Measurements from ENCODE around the gene SF3B2.
A peak's percentile ranks its signal among the peaks of the same experiment; 100 is the strongest.

Gene SF3B2

DNA sequence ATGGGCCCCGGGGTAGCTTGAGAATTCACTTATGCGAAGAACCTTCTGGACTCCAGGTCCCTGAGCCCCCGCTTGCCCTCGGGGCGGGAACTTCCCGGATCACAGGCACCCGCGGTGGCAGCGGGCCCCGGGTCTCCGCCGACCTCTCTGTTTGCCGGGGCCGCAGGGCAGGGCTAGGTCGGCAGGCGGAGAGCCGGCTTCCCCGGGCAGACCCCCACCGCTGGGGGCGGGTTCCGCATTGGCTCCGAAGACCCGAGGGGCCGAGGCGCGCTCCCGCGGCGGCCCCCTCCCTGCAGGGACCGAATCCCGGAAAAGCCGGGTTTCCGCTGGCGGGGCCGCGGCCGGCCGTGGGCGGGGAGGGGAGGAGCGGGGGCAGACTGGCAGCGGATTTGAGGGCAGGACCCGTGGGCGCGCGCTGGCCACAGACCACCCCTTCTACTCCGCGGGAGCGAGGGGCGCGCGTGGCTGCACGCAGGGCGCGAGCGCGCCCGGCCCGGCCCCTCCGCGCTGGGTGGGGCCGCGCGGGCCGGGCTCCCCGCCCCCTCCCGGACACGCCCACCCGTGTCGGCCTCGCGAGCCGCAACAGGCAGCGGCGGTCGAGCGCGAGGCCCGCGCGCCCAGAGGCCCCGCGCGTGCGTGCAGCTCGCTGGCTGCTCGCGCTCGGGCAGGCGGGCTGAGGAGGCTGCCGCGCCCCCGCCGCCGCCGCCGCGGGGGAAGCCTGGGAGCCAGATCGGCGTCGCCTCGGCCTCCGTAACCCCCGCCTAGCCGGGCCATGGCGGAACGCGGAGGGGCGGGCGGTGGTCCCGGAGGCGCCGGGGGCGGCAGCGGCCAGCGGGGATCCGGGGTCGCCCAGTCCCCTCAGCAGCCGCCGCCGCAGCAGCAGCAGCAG, 17.8 kb downstream of the SF3B2 start, which contains the start of gene PACS1:
PACS1 (plus strand) TSS at position 558 of the 889 bp plus-strand sequence; CDS start at position 773, 215 bp downstream.
- TF ChIP-seq, protein P1, sequence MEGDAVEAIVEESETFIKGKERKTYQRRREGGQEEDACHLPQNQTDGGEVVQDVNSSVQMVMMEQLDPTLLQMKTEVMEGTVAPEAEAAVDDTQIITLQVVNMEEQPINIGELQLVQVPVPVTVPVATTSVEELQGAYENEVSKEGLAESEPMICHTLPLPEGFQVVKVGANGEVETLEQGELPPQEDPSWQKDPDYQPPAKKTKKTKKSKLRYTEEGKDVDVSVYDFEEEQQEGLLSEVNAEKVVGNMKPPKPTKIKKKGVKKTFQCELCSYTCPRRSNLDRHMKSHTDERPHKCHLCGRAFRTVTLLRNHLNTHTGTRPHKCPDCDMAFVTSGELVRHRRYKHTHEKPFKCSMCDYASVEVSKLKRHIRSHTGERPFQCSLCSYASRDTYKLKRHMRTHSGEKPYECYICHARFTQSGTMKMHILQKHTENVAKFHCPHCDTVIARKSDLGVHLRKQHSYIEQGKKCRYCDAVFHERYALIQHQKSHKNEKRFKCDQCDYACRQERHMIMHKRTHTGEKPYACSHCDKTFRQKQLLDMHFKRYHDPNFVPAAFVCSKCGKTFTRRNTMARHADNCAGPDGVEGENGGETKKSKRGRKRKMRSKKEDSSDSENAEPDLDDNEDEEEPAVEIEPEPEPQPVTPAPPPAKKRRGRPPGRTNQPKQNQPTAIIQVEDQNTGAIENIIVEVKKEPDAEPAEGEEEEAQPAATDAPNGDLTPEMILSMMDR (IDR thresholded peaks at IDR 0.05; ENCODE audit: insufficient read depth, low read length, poor library complexity, severe bottlenecking) = no peak
- no peaks in the 10 kb centered on the region for H3K27me3 ChIP-seq (replicated peaks; ENCODE audit: control insufficient read depth, insufficient read depth, low read length)
- DNase-seq (ENCODE audit: extremely low read depth, insufficient read length) = peak; percentile 85
- peak within 1 kb of the TSS; percentile 86 for H3K4me3 ChIP-seq (replicated peaks; ENCODE audit: low read depth, low read length)
- peaks cover 20% of the 10 kb centered on the region for H3K36me3 ChIP-seq (ENCODE audit: control insufficient read depth, insufficient read depth, low read length)

DNA sequence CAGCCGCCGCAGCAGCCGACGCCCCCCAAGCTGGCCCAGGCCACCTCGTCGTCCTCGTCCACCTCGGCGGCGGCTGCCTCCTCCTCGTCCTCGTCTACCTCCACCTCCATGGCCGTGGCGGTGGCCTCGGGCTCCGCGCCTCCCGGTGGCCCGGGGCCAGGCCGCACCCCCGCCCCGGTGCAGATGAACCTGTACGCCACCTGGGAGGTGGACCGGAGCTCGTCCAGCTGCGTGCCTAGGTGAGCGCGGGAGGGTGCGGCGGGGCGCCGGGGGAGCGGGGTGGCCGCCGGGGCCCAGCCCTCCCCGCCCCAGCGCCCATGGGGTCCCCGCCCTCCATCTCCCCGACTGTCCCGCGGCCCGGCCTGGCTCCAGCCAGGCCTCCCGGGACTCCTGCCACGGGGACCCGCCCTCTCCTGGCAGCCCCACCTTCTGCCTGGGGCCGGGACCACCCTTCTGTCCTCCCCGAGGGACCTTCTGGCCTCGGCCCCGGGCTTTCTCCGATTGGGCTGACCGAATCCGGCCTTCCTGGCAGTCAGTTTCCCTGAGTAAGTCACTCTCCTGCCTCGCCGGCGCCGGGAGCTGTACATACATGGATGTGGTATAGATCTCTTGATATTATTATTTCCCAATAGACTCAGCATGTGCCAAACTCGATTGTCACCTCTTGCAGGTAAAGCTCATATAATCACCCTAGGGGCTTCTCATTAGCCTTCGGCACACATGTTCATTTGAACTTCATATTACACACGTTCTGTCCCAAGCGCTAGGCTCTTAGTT, 18.6 kb downstream of the SF3B2 start:
- Histone ChIP-seq H3K4me3 (replicated peaks; ENCODE audit: low read depth, low read length) (peak overlapping the region; percentile 86), H3K36me3 (ENCODE audit: control insufficient read depth, insufficient read depth, low read length) (peaks cover 20% of the 10 kb centered on the region), H3K27me3 (replicated peaks; ENCODE audit: control insufficient read depth, insufficient read depth, low read length) (no peaks in the 10 kb centered on the region)
- TF ChIP-seq, protein P1 (IDR thresholded peaks at IDR 0.05; ENCODE audit: insufficient read depth, low read length, poor library complexity, severe bottlenecking) = no peak
- DNase-seq (ENCODE audit: extremely low read depth, insufficient read length) = peak; percentile 37

DNA sequence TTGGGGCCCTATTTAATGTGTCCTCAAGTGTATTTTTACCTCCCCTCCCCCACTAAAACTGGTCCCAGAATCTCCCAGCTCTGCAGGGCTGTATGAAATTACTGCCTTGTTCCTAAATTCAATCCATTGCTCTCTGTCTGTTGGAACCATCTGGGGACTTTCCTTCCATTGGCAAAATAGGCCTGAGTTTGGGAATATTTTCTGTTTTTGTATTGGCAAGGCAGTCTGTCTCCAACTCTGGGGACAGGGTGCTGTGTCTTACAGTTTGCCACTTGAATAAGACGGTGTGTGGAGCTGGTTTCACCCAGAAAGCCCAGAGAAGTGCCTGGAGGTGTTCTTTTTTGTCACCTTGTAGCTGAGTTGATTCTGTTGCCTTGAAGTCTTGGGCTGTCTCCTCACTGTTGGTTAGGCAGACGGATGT, 19.2 kb downstream of the SF3B2 start:
- Histone ChIP-seq H3K27me3 (replicated peaks; ENCODE audit: control insufficient read depth, insufficient read depth, low read length) (no peaks in the 10 kb centered on the region), H3K4me3 (replicated peaks; ENCODE audit: low read depth, low read length) (peak overlapping the region; percentile 86), H3K36me3 (ENCODE audit: control insufficient read depth, insufficient read depth, low read length) (peaks cover 20% of the 10 kb centered on the region)
- no peak for DNase-seq (ENCODE audit: extremely low read depth, insufficient read length)
- TF ChIP-seq, protein P1 (IDR thresholded peaks at IDR 0.05; ENCODE audit: insufficient read depth, low read length, poor library complexity, severe bottlenecking) = no peak

DNA sequence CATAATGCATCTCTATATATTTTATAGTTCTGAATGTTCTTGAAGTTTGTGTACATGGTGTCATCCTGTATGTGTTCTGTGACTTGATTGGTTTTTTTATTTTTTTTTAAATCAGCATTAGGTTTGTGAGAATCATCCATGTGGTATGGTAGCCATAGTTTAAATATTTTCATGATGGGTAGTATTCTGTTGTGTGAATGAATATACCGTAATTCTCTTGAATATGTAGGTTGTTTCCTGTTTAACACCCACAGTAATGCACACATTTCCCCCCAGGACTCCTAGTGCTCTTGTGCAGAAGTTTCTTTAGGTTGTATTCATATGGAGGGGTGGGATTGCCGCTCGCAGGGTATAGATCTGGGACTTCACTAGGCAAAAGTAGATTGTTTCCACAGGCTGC, 19.9 kb downstream of the SF3B2 start:
- TF ChIP-seq, protein P1 (IDR thresholded peaks at IDR 0.05; ENCODE audit: insufficient read depth, low read length, poor library complexity, severe bottlenecking) = no peak
- Histone ChIP-seq H3K27me3 (replicated peaks; ENCODE audit: control insufficient read depth, insufficient read depth, low read length) (no peaks in the 10 kb centered on the region), H3K4me3 (replicated peaks; ENCODE audit: low read depth, low read length) (peak overlapping the region; percentile 86), H3K36me3 (ENCODE audit: control insufficient read depth, insufficient read depth, low read length) (peaks cover 20% of the 10 kb centered on the region)
- DNase-seq (ENCODE audit: extremely low read depth, insufficient read length) = no peak

DNA sequence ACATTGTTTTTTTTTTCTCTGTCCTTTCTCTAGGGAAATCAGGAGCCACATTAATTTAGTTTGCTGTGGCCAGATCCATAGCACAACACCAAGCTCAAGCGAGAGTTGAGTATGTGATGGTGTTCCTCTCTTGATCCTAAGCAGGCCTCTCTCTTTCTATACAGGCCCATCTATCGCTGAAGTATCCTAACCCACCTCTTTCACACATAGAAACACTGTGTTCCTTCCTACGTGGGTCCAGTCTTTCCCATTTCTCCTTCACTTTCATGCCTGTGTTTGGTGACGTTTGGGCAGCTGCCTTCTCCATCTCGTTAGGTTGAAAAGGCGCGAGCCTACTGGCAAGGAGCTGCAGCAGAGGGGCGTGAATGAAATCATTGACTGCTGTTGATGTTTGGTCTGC, 20.4 kb downstream of the SF3B2 start:
- Histone ChIP-seq H3K4me3 (replicated peaks; ENCODE audit: low read depth, low read length) (peak overlapping the region; percentile 86; the same call in 1 of the 2 replicates), H3K36me3 (ENCODE audit: control insufficient read depth, insufficient read depth, low read length) (peaks cover 16% of the 10 kb centered on the region), H3K27me3 (replicated peaks; ENCODE audit: control insufficient read depth, insufficient read depth, low read length) (no peaks in the 10 kb centered on the region)
- no peak for DNase-seq (ENCODE audit: extremely low read depth, insufficient read length)
- TF ChIP-seq, protein P1 (IDR thresholded peaks at IDR 0.05; ENCODE audit: insufficient read depth, low read length, poor library complexity, severe bottlenecking) = no peak
